ENCODE data around the gene TRMT11. TPM values are rescaled to one million over a fixed set of nuclear protein-coding genes. Genes with fewer than 3 reads are reported as not detected.

TRMT11 gene
- total RNA-seq, 1 donor from 2014 or later, result 105 TPM

GRCh38 chr6:126002755-126003679 lies 16.7 kb downstream of the TRMT11 start:
- TF ChIP-seq EZH2 (IDR thresholded peaks at IDR 0.05) (no peak), EZH2phosphoT487 (IDR thresholded peaks at IDR 0.05) (no peak), CTCF (IDR thresholded peaks at IDR 0.05) (no peak)
- H3K27ac Mint-ChIP-seq, result no peak overlapping the region
- H4K20me1 ChIP-seq (ENCODE audit: low read depth), result peaks cover 8% of the 10 kb centered on the region

DNA sequence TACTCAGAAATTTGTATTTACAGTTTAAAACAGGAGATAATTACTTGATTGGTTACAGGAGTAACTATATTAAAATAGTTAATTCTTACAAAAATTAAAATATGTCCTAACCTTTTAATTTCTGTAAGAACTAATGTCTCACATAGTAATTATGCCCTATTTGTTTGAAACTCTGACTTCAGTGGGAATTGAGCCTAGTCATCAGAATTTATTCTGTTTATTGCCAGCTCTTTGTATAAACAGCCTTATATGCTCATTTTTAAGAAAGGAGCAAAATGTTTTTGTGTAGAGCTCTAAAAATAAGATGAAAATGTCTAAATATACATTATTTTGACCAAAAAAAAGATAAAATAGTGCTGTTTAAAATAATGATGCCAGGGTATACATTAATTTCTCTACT lies 21.5 kb downstream of the TRMT11 start:
- no peaks in the 10 kb centered on the region for H3F3A ChIP-seq (ENCODE audit: low read depth)
- Mint-ChIP-seq H3K4me1 (no peaks in the 10 kb centered on the region), H3K36me3 (peaks cover 37% of the 10 kb centered on the region), H3K27ac (no peak overlapping the region), H3K27me3 (ENCODE audit: insufficient read depth, low read depth) (peaks cover 2% of the 10 kb centered on the region), H3K4me3 (no peak overlapping the region), H3K9me3 (no peaks in the 10 kb centered on the region)
- DNase-seq (ENCODE audit: low spot score), result no peak
- no peak overlapping the region for H2AFZ ChIP-seq (replicated peaks)
- H3K4me3 ChIP-seq, result no peak overlapping the region
- H3K27ac ChIP-seq, result no peak overlapping the region
- no peak overlapping the region for H3K9ac ChIP-seq
- no peak for TF ChIP-seq EZH2phosphoT487 (IDR thresholded peaks at IDR 0.05)
- TF ChIP-seq EZH2 (IDR thresholded peaks at IDR 0.05), result no peak
- no peak for TF ChIP-seq CTCF (IDR thresholded peaks at IDR 0.05)
- peaks cover 3% of the 10 kb centered on the region for H4K20me1 ChIP-seq (ENCODE audit: low read depth)
- no peak overlapping the region for H3K4me2 ChIP-seq
- H3K4me1 ChIP-seq, result no peaks in the 10 kb centered on the region
- no peaks in the 10 kb centered on the region for H3K27me3 ChIP-seq
- peaks cover 28% of the 10 kb centered on the region for H3K36me3 ChIP-seq
- H3K79me2 ChIP-seq (ENCODE audit: low read depth), result peaks cover 32% of the 10 kb centered on the region
- no peaks in the 10 kb centered on the region for H3K9me3 ChIP-seq (ENCODE audit: low read depth)

More at GRCh38 chr6:126002755-126003679, 16.7 kb downstream of the TRMT11 start:
- Histone ChIP-seq H3K36me3 (peaks cover 20% of the 10 kb centered on the region), H3K4me3 (no peak overlapping the region), H2AFZ (replicated peaks) (no peak overlapping the region), H3K4me2 (no peak overlapping the region), H3K9me3 (ENCODE audit: low read depth) (no peaks in the 10 kb centered on the region), H3K4me1 (no peaks in the 10 kb centered on the region), H3F3A (ENCODE audit: low read depth) (no peaks in the 10 kb centered on the region), H3K9ac (no peak overlapping the region), H3K27ac (no peak overlapping the region), H3K79me2 (ENCODE audit: low read depth) (peaks cover 52% of the 10 kb centered on the region), H3K27me3 (no peaks in the 10 kb centered on the region)
- H3K27me3 Mint-ChIP-seq (ENCODE audit: insufficient read depth, low read depth), result no peaks in the 10 kb centered on the region
- no peak overlapping the region for H3K4me3 Mint-ChIP-seq
- H3K4me1 Mint-ChIP-seq, result no peaks in the 10 kb centered on the region
- no peak for DNase-seq (ENCODE audit: low spot score)
- peaks cover 41% of the 10 kb centered on the region for H3K36me3 Mint-ChIP-seq
- no peaks in the 10 kb centered on the region for H3K9me3 Mint-ChIP-seq

DNA sequence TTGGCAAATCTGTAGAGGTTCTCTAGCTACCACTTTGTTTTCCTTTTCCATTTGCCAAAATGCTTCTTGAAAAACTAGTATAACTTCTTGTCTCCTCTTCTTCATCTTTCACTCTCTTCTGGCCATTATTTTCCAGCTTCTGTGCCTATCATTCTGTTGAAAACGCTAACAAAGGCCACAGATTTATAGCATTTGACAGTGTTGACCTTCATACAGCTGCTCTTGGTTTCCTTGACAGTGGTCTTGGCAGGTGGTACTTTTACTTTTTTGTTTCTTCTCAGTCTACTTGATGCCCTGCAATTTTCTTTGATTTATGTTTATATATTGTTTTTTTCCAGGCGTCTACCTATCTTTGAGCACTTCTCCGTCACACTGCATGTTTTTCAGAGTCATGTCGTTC lies 23.7 kb downstream of the TRMT11 start:
- Histone ChIP-seq H3K4me3 (no peak overlapping the region), H4K20me1 (ENCODE audit: low read depth) (no peaks in the 10 kb centered on the region), H3K4me2 (no peak overlapping the region), H3K79me2 (ENCODE audit: low read depth) (peaks cover 9% of the 10 kb centered on the region), H3K36me3 (peaks cover 25% of the 10 kb centered on the region), H3K4me1 (no peaks in the 10 kb centered on the region), H3F3A (ENCODE audit: low read depth) (no peaks in the 10 kb centered on the region), H3K9ac (no peak overlapping the region), H3K9me3 (ENCODE audit: low read depth) (no peaks in the 10 kb centered on the region), H2AFZ (replicated peaks) (no peak overlapping the region), H3K27me3 (no peaks in the 10 kb centered on the region), H3K27ac (no peak overlapping the region)
- H3K27ac Mint-ChIP-seq, result no peak overlapping the region
- no peak for DNase-seq (ENCODE audit: low spot score)
- peaks cover 28% of the 10 kb centered on the region for H3K36me3 Mint-ChIP-seq
- H3K9me3 Mint-ChIP-seq, result no peaks in the 10 kb centered on the region
- TF ChIP-seq EZH2phosphoT487 (IDR thresholded peaks at IDR 0.05) (no peak), EZH2 (IDR thresholded peaks at IDR 0.05) (no peak), CTCF (IDR thresholded peaks at IDR 0.05) (no peak)
- peaks cover 2% of the 10 kb centered on the region for H3K27me3 Mint-ChIP-seq (ENCODE audit: insufficient read depth, low read depth)
- H3K4me1 Mint-ChIP-seq, result no peaks in the 10 kb centered on the region
- H3K4me3 Mint-ChIP-seq, result no peak overlapping the region
